PC-9 (cell line): Measurements from ENCODE around the gene CD7. TPM values are rescaled to one million over a fixed set of nuclear protein-coding genes. Genes with fewer than 3 reads are reported as not detected.

Experiments
- BruUV-seq: library from RNA; stranded (reverse); fragments of 400-500 nt; replicated peaks from 2 replicates; lab custom pipeline; 2021; lab: Mats Ljungman, UMichigan
- CTCF ChIA-PET: fragments of 300-600 bp; sonication (Branson Sonifier 250); formaldehyde crosslinking; loops from one replicate; lab custom pipeline; 2022; ENCODE audit warnings: antibody characterized with exemption; lab: Charles Lee
- POLR2A ChIA-PET: fragments of 300-600 bp; sonication (Branson Sonifier 250); formaldehyde crosslinking; loops from one replicate; lab custom pipeline; 2022; ENCODE audit warnings: antibody characterized with exemption; ENCODE audit not compliant: unreplicated experiment; lab: Charles Lee
- DNase-seq, 2 experiments: peaks; one replicate each; pipeline versions ENCODE4 v3.0.0 to v3.0.0-alpha.2; 2015 to 2022; ENCODE audit warnings: mixed read lengths in 1 of 2
- H2AFZ ChIP-seq: fragments of 200-600 bp; sonication (generic); 2 replicates; pipeline ENCODE4 v1.8.1; 2017; ENCODE audit warnings: antibody characterized with exemption
- H3F3A ChIP-seq: fragments of 200-600 bp; sonication (generic); 2 replicates; pipeline ENCODE4 v1.8.1; 2017; ENCODE audit warnings: antibody characterized with exemption, mild to moderate bottlenecking, low read depth; ENCODE audit not compliant: insufficient read depth
- H3K27ac ChIP-seq: fragments of 200-600 bp; sonication (generic); 2 replicates; pipeline ENCODE4 v1.6.1; 2016; ENCODE audit warnings: mixed run types
- H3K27me3 ChIP-seq: fragments of 200-600 bp; sonication (generic); 2 replicates; pipeline ENCODE4 v1.6.1; 2016; ENCODE audit warnings: low read depth, mixed run types; ENCODE audit not compliant: insufficient read depth
- H3K36me3 ChIP-seq: fragments of 200-600 bp; sonication (generic); 2 replicates; pipeline ENCODE4 v1.6.1; 2016; ENCODE audit warnings: low read depth, mixed run types
- H3K4me1 ChIP-seq: fragments of 200-600 bp; sonication (generic); replicated peaks from 2 replicates; pipeline ENCODE4 v1.6.1; 2016; ENCODE audit warnings: mixed run types; ENCODE audit not compliant: insufficient read depth
- H3K4me2 ChIP-seq: fragments of 200-600 bp; sonication (generic); 2 replicates; pipeline ENCODE4 v1.6.1; 2017; ENCODE audit warnings: mixed run types
- H3K4me3 ChIP-seq: fragments of 200-600 bp; sonication (generic); 2 replicates; pipeline ENCODE4 v1.6.1; 2016; ENCODE audit warnings: mixed run types
- H3K79me2 ChIP-seq: fragments of 200-600 bp; sonication (generic); 2 replicates; pipeline ENCODE4 v1.6.1; 2017; ENCODE audit warnings: low read depth, mixed run types
- H3K9me2 ChIP-seq: fragments of 200-600 bp; sonication (generic); 2 replicates; pipeline ENCODE4 v1.8.1; 2017; ENCODE audit warnings: mild to moderate bottlenecking; ENCODE audit not compliant: insufficient read depth
- H3K9me3 ChIP-seq: fragments of 200-600 bp; sonication (generic); 2 replicates; pipeline ENCODE4 v1.8.1; 2016; ENCODE audit warnings: low read depth; ENCODE audit not compliant: insufficient read depth
- H4K20me1 ChIP-seq: fragments of 200-600 bp; sonication (generic); 2 replicates; pipeline ENCODE4 v1.8.1; 2017; ENCODE audit not compliant: insufficient read depth
- EZH2 ChIP-seq: fragments of 200-600 bp; sonication (generic); IDR thresholded peaks from 2 replicates; pipeline ENCODE4 v1.8.0; 2017; ENCODE audit warnings: antibody characterized with exemption, low read depth
- intact Hi-C: fragments of 100-400 bp; cut with micrococcal nuclease; formaldehyde crosslinking; loops from one replicate; pipeline ENCODE4 v1.10.0; 2022; ENCODE audit not compliant: unreplicated experiment
- total RNA-seq: library from RNA; stranded (reverse); gene quantifications from 2 replicates; pipeline ENCODE4 v1.2.3, GENCODE V29; 2021
- TF ChIP-seq, protein P1 (sequence below): fragments of 200-600 bp; sonication (generic); conservative IDR thresholded peaks from 2 replicates; pipeline ENCODE4 v1.6.1; 2017; ENCODE audit warnings: mixed run types, antibody characterized with exemption, mild to moderate bottlenecking, moderate library complexity

The CD7 gene
- total RNA-seq, 1 experiment from 2014 or later: 0.68 TPM

DNA sequence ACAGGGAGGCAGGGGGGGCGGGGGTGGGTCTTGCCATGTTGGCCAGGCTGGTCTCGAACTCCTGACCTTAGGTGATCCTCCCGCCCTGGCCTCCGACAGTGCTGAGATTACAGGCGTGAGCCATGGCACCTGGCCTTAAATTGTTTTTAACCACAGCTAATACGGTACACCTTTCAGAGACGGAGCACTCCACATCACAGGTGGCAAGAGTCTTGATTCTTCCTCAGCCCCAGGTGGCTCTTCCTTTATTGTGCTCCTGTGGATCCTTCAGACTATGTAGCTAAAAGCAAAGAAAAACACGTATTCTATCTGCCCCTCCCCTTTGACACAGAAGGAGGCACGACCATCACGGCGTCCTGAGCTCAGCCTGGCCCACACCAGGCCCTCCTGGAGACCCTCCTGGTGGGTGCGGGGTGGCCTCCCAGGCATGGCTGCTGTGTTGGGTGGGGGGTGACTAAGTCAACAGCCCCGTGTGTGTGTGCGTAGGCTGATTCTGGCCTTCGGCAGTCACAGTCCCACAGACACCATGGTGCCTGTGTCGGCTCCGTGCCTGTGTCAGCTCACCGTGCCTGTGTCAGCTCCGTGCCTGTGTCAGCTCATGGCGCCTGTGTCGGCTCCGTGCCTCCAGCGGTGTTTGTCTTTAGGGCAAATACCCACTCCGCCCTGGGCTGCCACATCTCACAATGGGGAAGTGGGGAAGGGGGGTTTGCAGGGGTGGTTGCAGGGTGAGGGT, 26.9 kb upstream of the CD7 start:
- Histone ChIP-seq H3K27ac (no peak overlapping the region), H3F3A (no peaks in the 10 kb centered on the region; the same call in 1 of the 2 replicates), H3K4me2 (no peak overlapping the region), H2AFZ (no peak overlapping the region), H3K9me2 (no peaks in the 10 kb centered on the region), H3K27me3 (no peaks in the 10 kb centered on the region), H3K36me3 (no peaks in the 10 kb centered on the region), H3K4me1 (no peaks in the 10 kb centered on the region), H3K79me2 (no peaks in the 10 kb centered on the region), H4K20me1 (no peaks in the 10 kb centered on the region), H3K9me3 (no peaks in the 10 kb centered on the region), H3K4me3 (no peak overlapping the region)
- ChIA-PET CTCF (no interaction called here), POLR2A (interaction anchor here (0.5 to 0.7 kb wide), 3 partner anchors 19 to 410 kb away, joined by 3 to 8 read pairs (median 5); no protein-coding TSS in a partner anchor)
- TF ChIP-seq EZH2: no peak
- TF ChIP-seq, protein P1, sequence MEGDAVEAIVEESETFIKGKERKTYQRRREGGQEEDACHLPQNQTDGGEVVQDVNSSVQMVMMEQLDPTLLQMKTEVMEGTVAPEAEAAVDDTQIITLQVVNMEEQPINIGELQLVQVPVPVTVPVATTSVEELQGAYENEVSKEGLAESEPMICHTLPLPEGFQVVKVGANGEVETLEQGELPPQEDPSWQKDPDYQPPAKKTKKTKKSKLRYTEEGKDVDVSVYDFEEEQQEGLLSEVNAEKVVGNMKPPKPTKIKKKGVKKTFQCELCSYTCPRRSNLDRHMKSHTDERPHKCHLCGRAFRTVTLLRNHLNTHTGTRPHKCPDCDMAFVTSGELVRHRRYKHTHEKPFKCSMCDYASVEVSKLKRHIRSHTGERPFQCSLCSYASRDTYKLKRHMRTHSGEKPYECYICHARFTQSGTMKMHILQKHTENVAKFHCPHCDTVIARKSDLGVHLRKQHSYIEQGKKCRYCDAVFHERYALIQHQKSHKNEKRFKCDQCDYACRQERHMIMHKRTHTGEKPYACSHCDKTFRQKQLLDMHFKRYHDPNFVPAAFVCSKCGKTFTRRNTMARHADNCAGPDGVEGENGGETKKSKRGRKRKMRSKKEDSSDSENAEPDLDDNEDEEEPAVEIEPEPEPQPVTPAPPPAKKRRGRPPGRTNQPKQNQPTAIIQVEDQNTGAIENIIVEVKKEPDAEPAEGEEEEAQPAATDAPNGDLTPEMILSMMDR: no peak
- intact Hi-C loops: no loop called here
- no peak for DNase-seq
- no TSS peak for BruUV-seq

DNA sequence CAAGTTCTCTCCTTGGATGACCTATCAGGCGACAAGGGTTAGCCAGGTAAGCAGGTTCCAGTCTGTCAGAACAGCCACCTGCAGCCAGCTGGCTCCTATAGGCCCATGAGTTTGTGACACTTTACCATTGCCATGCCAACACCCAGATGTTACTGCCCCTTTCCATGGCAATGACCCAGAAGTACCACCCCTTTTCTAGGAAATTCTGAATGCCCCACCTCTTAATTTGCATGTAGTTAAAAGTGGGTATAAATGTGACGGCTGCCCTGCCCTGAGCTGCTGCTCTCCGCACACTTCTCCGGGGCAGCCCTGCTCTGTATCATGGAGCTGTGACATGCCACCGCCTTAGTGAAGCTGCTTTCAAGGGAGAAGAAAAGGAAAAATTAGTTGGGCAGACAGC, 26.2 kb upstream of the CD7 start:
- CTCF ChIA-PET: no interaction called here
- intact Hi-C loops: no loop called here
- Histone ChIP-seq H3K9me3 (no peaks in the 10 kb centered on the region), H3K27ac (no peak overlapping the region), H3K9me2 (no peaks in the 10 kb centered on the region), H3K27me3 (no peaks in the 10 kb centered on the region), H2AFZ (no peak overlapping the region), H3K79me2 (no peaks in the 10 kb centered on the region), H3K4me3 (no peak overlapping the region), H3K4me2 (no peak overlapping the region), H3K4me1 (peaks cover 5% of the 10 kb centered on the region), H4K20me1 (no peaks in the 10 kb centered on the region), H3K36me3 (no peaks in the 10 kb centered on the region), H3F3A (no peaks in the 10 kb centered on the region; the same call in 1 of the 2 replicates)
- no TSS peak for BruUV-seq
- DNase-seq: no peak
- no peak for TF ChIP-seq EZH2
- POLR2A ChIA-PET: interaction anchor here (0.5 to 0.7 kb wide), 3 partner anchors 19 to 411 kb away, joined by 3 to 8 read pairs (median 5); no protein-coding TSS in a partner anchor

DNA sequence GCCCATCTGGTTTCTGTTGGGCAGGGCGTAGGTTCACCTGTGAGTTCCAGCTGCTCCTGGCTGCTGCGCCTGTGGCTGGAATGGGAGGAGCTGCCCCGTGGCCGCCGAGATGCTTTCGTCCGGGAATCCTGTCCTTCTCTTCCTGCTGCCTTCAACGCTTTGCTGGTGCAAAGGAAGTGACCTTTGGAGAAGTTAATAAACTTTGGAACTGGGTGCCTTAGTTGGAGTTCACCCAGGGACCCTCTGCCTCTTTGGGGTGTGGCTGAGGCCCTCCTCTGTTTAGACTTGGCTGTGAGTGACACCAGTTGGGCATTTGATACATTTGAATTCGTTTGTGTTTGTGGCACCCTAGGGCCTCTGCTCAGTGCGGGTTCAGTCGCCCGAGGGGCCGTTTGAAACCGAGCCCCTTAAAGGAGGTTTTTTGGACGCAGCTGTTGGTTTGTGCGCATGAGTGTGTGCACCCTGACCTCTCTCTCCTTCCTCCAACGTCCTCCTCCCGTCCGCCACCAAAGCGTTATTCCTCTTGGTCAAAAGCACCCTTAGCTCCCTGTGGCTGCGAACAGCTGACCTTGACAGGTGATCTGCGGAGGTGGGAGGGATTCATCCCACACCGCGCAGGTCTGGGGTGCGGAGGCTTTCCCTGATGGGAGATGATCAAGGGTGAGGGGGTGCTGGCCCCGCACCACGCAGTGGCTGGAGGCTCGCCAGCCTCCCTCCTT, 25.1 kb upstream of the CD7 start:
- Histone ChIP-seq H3K4me3 (no peak overlapping the region), H3F3A (no peaks in the 10 kb centered on the region; the same call in 1 of the 2 replicates), H4K20me1 (no peaks in the 10 kb centered on the region), H3K27me3 (no peaks in the 10 kb centered on the region), H3K9me2 (no peaks in the 10 kb centered on the region), H3K4me2 (no peak overlapping the region), H3K9me3 (no peaks in the 10 kb centered on the region), H3K4me1 (peaks cover 7% of the 10 kb centered on the region), H3K36me3 (no peaks in the 10 kb centered on the region), H3K79me2 (no peaks in the 10 kb centered on the region), H3K27ac (no peak overlapping the region), H2AFZ (no peak overlapping the region)
- no peak for DNase-seq
- BruUV-seq: no TSS peak
- TF ChIP-seq, protein P1: no peak
- no peak for TF ChIP-seq EZH2
- intact Hi-C loops: no loop called here
- POLR2A ChIA-PET: no interaction called here
- CTCF ChIA-PET: interaction anchor here (0.6 kb wide), 1 partner anchor 217 kb away, joined by 6 read pairs; no protein-coding TSS in a partner anchor
